Lower leg skin (tissue), 3 donors: Measurements from ENCODE around the gene OR51B5.

Experiments used
- POLR2A ChIP-seq, 2 donors: fragments of 450-650 bp; IDR thresholded peaks; one replicate each; pipeline ENCODE4 v1.6.1; 2016 to 2017; ENCODE audit warnings: antibody characterized with exemption in 2 of 2, mild to moderate bottlenecking in 1 of 2, moderate library complexity in 1 of 2
- TF ChIP-seq, protein P1 (sequence below), 3 donors: fragments of 450-650 bp; IDR thresholded peaks; one replicate each; pipeline ENCODE4 v1.5.1; 2016; ENCODE audit warnings: antibody characterized with exemption in 3 of 3, mild to moderate bottlenecking in 3 of 3, moderate library complexity in 2 of 3

DNA sequence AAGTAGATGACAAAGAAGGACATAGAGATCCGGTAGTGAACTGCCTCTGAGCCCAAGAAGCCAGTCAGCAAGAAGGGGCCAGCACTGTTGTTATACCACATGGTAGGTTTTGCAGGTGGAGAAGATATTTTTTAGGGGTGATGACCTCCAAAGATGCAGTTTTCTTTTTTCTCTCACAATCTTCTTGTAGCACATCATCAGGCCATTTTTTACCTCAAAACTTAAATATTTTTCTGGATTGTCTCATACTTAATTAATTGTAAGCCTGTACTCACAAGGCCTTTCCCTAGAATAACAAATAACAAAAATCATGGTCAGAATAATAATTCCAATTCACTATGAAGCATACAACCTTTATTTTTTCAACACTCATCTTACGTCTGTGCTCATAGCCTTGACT is 41.5 kb downstream of the OR51B5 start, which contains the start of gene OR51B4:
- TF ChIP-seq POLR2A (IDR thresholded peaks at IDR 0.05), result no peak
- TF ChIP-seq, protein P1, sequence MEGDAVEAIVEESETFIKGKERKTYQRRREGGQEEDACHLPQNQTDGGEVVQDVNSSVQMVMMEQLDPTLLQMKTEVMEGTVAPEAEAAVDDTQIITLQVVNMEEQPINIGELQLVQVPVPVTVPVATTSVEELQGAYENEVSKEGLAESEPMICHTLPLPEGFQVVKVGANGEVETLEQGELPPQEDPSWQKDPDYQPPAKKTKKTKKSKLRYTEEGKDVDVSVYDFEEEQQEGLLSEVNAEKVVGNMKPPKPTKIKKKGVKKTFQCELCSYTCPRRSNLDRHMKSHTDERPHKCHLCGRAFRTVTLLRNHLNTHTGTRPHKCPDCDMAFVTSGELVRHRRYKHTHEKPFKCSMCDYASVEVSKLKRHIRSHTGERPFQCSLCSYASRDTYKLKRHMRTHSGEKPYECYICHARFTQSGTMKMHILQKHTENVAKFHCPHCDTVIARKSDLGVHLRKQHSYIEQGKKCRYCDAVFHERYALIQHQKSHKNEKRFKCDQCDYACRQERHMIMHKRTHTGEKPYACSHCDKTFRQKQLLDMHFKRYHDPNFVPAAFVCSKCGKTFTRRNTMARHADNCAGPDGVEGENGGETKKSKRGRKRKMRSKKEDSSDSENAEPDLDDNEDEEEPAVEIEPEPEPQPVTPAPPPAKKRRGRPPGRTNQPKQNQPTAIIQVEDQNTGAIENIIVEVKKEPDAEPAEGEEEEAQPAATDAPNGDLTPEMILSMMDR (IDR thresholded peaks at IDR 0.05), result no peak
